GM12865 (cell line): ENCODE results near the gene ITPRID1.

Source experiments
- DNase-seq: peaks from one replicate; pipeline ENCODE4 v3.0.0; 2010; ENCODE audit warnings: low read depth
- H3K4me3 ChIP-seq: 2 replicates; pipeline ENCODE4 v1.5.1; 2011; ENCODE audit warnings: mild to moderate bottlenecking, low read depth, low read length, control low read depth
- TF ChIP-seq, protein P1 (sequence below): IDR thresholded peaks from 2 replicates; pipeline ENCODE4 v1.5.1; 2011; ENCODE audit warnings: low read length, control low read depth, low read depth, inconsistent platforms; ENCODE audit not compliant: insufficient read depth; ENCODE audit errors: missing control alignments

ITPRID1 gene

DNA sequence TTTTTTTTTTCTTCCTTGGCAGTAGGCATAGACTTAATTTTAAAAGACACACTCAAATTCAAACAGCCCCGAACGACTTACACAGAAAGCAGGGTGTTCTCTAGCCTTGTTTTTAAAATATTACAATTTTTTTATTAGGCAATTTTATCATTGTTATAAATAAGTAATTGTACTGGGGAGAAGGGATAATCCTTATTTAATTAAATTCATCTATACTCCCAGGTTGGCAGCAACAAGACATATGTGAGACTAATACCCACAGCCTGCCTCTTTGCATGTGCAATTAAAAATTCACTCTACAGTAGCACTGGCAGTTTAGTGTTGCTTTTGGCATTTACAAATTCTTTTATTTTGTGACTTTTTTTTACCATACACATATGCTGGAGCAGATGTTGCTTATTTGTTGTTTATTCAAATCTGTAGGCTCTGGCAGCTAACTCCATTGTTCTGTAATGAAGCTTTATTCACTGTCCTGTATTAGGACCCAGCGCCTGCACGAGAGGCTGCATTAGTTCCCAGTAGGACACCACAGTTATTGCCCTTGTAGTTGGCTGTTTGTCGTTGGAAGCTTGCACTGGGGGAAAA, 88.2 kb downstream of the ITPRID1 start:
- TF ChIP-seq, protein P1, sequence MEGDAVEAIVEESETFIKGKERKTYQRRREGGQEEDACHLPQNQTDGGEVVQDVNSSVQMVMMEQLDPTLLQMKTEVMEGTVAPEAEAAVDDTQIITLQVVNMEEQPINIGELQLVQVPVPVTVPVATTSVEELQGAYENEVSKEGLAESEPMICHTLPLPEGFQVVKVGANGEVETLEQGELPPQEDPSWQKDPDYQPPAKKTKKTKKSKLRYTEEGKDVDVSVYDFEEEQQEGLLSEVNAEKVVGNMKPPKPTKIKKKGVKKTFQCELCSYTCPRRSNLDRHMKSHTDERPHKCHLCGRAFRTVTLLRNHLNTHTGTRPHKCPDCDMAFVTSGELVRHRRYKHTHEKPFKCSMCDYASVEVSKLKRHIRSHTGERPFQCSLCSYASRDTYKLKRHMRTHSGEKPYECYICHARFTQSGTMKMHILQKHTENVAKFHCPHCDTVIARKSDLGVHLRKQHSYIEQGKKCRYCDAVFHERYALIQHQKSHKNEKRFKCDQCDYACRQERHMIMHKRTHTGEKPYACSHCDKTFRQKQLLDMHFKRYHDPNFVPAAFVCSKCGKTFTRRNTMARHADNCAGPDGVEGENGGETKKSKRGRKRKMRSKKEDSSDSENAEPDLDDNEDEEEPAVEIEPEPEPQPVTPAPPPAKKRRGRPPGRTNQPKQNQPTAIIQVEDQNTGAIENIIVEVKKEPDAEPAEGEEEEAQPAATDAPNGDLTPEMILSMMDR, result no peak
- H3K4me3 ChIP-seq, result no peak overlapping the region
- DNase-seq, result no peak

GRCh38 chr7:31603046-31603445, 89.2 kb downstream of the ITPRID1 start:
- no peak for DNase-seq
- TF ChIP-seq, protein P1, result no peak
- H3K4me3 ChIP-seq, result no peak overlapping the region

- H3K4me3 ChIP-seq, result no peak overlapping the region
- DNase-seq, result no peak
- TF ChIP-seq, protein P1, result no peak
Measured at GRCh38 chr7:31613604-31614003, 99.7 kb downstream of the ITPRID1 start.

DNA sequence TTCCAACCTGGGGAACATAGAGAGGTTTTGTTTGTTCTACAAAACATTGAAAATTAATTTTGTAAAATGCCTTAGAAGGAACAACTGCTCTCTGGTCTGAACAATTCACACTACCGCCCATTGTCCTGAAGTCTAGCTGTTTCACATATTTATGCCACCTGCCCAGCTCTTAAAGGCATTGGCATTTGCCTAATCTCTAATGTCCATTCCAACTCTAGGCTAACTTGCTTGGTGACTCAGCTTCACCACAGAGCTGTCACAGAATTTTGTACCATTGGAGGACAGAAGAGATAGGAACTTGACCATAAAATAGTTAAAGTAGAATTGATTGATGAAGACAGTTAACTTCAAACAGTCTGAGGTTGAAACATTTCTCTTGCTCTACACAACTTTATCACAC, 119.6 kb downstream of the ITPRID1 start:
- DNase-seq, result no peak
- H3K4me3 ChIP-seq, result no peak overlapping the region
- TF ChIP-seq, protein P1, result no peak

DNA sequence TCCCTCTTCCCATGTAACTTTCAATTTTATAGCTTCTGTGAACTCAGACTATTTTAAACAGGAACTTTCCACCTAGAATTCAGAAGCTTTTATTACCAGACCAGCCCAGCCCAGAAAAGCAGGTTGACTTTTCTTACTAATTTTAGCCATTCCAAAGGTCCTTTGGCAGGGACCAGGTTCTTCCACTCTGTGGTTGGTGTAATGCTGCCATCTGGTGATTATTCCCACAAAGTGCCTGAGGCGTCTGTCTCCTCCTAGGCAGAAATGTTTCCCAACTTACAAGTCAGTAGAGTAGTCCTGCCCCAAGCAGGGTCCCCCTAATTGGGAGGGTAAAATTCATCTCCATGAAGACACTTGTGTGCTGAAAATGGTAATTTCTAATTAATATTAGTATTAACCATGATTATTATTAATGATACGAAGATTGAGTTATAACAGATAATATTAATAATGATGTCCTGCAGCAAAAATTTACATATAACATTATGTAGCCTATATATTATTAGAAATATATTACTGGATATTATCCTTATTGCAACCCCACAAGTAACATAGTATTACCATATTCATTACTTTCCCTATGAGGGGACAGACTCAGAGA, 120.1 kb downstream of the ITPRID1 start:
- DNase-seq, result peak; percentile 30
- TF ChIP-seq, protein P1, result peak; percentile 29
- H3K4me3 ChIP-seq, result no peak overlapping the region

DNA sequence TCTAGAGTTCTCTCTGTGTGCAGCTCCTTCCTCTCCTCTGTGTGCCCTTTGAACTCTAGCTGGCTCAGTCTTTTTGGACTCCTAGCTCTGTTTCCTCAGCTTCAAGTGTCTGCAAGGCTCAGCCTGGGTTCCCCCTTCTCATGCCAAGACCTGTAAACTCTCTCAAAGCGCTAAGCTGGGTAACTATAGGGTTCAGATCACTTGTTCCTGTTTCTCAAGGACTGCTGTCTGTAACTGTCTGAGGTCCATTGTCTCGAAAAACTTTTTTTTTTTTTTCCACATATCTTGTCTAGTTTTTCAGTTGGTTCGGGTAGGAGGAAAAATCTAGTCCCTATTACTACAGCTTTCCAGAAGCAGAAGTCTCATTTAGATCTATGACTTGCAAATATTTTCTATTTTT, 126.5 kb downstream of the ITPRID1 start:
- no peak for DNase-seq
- no peak overlapping the region for H3K4me3 ChIP-seq
- TF ChIP-seq, protein P1, result no peak

- H3K4me3 ChIP-seq, result no peak overlapping the region
- no peak for DNase-seq
- TF ChIP-seq, protein P1, result no peak
Measured at GRCh38 chr7:31642681-31643115, 128.8 kb downstream of the ITPRID1 start.
